Fibroblast of skin of abdomen (primary cell): ENCODE measurements around the gene ARF6. TPM values are rescaled to one million over a fixed set of nuclear protein-coding genes. Genes with fewer than 3 reads are reported as not detected.
A peak's percentile ranks its signal among the peaks of the same experiment; 100 is the strongest.
"Not testable (repeated sequence)": the region's sequence is repeated elsewhere in the genome, so short reads cannot be mapped to it uniquely, and the experiment has no call there.

Source experiments
- DNase-seq: peaks from one replicate; pipeline ENCODE4 v3.0.0-alpha.2; 2013
- polyA plus RNA-seq, 2 experiments: library from polyadenylated mRNA; unstranded; fragments of 120-200 nt; gene quantifications; one replicate each; pipeline ENCODE4 v1.2.1, GENCODE V29; 2013; ENCODE audit not compliant: insufficient read length in 2 of 2

Gene ARF6
- polyA plus RNA-seq (2013, experiment 1 of 2; ENCODE audit: insufficient read length), result 58.7 TPM
- 56.8 TPM for polyA plus RNA-seq (2013, experiment 2 of 2; ENCODE audit: insufficient read length)

DNA sequence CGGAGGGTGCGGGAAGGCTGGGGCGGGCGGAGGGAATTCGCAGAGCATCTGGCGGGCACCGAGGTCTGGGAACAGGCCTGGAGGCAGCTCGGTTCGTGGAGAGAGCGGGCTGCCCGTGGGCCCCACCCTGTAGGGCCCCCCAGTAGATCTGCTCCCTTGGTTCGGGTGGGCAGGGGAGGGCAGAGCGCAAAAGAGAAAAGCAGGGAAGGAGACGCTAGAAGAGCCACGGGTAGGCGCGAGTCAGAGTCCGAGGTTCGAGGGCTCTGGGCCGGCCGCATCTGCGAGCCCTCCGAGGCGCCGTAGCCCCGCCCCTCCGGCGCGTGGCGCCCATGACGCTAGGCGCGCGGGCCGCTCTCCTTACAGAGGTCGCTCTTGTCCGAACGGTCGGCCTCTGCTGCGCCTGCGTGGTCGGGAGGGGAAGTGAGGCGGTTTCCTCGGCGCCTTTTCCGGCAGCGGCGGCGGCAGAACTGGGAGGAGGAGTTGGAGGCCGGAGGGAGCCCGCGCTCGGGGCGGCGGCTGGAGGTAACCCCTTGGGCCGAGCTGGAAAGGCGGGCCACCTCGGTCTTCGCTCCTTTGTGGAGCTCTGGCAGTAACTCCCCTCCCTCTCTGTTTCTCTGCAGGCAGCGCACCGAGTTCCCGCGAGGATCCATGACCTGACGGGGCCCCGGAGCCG, at the start of gene ARF6:
TSS of gene ARF6 (plus strand) at position 447 of the 673 bp plus-strand sequence. CDS start 655 bp downstream, outside the sequence.
- peak; percentile 98 for DNase-seq

DNA sequence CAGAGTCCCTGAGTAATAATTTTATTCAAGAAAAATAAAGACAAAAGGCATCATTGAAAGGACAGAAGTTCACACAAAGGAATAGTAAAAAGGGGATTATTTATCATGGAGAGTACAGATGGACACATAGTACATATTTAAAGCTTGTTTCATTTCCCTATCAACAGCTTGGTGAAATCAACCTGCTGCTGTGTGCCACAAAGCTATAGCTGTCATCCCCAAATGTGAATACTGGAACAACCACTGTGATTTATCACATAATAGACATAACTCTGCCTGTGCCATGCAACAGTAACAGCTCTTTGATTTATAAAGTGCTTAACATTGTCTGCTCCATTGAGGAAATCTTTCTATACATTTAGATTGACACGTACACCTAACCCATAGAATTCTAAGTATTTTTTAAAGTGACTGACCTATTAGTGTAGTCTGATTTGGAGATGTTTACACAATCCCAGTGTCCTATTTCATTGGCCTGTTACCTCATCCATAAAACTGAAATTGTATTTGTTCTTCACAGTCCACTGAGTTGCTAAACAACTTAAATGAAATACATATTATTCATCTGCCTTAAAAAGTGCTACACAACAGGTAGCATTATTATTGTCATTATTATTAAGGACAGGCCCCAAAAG, 43.6 kb upstream of the ARF6 start:
- DNase-seq, result no peak

DNA sequence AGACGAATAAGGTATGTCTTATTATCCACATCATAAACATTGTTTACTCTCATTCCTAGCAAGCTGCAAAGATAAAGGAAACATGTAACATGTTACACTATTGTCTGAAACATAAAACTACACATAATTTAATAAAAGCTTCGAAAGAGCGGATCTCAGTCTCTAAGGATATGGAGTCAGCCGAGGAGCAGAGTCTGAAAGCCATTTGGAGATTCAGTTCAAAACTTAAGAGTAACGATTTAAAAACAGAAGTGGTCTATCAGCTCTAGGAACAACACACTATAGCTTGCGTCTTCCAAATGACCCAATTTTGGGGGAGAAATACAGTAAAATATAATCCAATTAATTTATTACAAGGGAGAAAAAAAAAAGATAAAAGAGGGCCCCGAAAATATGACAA, 41.1 kb upstream of the ARF6 start:
- DNase-seq, result no peak

DNA sequence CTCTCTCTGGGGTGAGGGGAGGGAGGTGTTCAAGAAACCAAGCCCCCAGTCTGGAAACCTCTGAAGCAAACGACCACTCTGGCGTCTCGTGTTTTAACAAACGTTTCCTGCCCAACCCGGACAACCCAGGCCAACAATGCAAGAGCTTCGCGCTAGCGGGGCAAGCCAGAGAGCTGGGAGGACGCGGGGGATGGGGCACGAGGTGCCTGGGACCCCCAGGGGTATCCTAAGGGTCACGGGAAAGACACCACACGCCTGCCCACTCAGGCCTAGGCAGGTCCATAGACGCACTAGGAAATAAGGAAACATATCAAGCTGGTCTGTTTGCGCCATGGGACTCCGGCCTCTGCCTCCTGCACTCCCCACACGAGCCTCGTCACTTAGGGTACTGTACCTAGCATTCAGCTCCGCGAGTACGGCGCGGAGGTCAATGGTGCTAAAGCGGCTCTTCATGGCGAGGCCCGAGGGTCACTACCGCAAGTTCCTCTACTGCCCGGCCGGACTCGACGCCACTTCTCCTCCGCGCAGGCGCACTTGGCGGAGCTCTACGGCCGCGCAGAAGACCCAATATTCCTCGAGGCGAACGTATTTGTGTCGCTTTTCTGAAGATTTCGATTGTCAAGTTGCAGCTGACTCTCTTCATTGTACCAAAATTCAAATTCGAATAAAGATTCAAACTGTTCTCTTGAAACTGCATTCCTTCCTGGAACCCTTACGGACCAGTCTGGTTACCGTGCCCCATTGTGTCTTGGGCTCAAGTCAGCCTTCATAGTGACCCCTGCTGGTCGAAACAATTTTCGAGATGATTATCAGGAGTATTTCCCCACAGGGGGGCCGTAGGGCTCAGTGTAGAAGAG, 40.4 kb upstream of the ARF6 start, which contains the start of gene NEMF:
TSS of gene NEMF (minus strand) at position 488 of the 857 bp plus-strand sequence. CDS start at position 453, 35 bp downstream.
- DNase-seq, result peak; percentile 87

DNA sequence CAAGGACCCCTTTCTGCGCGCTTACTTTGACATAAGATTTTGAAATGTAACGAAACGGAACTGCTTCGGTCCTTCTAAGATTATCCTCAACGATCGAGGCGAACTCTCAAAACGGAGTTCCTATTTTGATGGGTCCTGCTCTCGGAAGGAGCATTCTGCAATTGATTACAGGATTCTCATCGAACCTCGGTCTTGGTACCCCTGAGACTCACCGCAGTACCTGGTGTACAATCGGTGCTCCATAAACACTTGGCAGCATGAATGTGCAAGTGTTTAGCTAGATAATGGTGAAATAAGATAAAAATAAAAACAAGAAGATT, 39.8 kb upstream of the ARF6 start:
- DNase-seq, result no peak

DNA sequence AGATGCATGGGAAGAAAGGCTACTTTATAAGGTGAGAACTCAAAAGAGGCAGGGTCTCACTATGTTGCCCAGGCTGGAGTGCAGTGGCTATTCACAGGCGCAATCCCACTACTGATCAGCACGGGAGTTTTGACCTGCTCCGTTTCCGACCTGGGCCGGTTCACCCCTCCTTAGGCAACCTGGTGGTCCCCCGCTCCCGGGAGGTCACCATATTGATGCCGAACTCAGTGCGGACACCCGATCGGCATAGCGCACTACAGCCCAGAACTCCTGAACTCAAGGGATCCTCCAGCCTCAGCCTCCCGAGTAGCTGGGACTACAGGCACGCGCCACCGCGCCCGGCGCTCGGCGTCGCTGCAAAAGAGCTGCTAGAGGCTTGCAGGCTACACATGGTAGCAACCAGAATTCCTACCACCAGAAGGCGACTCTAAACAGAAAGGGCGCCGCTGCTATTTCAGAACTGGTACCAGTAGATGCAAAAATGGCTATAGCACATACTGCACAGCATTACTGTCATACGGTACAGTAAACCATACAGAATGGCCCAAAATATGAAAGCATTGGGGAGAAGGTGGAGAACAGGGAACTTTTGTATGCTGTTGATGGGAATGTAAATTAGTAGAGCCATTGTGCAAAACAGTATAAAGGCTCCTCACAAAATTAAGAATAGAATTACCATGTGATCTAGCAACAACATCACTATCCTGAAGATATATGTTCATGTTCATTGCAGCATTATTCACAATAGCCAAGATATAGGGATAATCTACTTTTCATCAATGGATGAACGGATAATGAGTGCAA, 39.1 kb upstream of the ARF6 start:
- DNase-seq, result peak; percentile 82

DNA sequence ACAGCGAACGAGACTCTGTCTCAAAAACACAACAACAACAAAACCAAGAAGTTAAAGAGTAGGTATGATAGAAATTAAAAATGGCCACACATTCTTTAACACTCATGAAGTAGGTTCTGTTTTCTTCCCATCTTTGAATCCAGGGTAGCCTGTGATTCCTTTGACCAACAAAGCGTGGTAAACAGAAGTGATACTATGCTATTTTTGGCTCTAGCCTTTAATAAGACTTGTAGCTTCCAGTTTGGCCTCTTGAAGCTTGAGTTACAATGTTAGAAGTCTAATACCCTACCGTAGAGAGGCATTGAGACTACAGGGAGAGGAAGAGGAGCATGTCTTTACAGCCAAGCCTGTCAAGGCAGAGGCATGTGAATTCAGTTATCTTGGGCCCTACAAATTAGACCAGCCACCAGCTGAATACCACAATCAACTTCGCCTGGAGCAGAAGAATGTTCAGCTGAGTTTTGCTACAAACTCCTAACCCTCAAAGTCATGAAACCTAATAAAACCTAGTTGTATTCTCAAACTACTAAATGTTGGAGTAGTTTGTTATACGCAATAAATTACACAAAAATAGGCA, 35.4 kb upstream of the ARF6 start:
- DNase-seq, result no peak

DNA sequence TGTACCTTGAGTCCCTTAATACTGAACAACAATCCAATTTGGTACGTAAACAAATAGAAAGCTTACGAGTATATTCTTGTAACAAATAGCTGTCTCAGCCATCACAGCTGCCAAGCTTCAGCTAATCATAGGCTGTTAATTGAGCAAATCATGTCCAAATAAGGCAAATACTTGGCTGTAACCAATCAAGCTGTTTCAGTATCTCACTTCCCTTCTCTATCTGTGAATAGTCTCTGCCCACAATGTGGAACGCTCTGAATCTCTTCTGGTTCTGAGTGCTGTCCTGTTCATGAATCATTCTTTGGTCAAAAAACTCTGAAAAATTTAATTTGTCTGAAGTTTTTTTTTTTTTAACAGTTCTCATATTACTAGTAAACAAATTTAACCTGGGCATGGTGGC, 34.5 kb upstream of the ARF6 start:
- no peak for DNase-seq

DNA sequence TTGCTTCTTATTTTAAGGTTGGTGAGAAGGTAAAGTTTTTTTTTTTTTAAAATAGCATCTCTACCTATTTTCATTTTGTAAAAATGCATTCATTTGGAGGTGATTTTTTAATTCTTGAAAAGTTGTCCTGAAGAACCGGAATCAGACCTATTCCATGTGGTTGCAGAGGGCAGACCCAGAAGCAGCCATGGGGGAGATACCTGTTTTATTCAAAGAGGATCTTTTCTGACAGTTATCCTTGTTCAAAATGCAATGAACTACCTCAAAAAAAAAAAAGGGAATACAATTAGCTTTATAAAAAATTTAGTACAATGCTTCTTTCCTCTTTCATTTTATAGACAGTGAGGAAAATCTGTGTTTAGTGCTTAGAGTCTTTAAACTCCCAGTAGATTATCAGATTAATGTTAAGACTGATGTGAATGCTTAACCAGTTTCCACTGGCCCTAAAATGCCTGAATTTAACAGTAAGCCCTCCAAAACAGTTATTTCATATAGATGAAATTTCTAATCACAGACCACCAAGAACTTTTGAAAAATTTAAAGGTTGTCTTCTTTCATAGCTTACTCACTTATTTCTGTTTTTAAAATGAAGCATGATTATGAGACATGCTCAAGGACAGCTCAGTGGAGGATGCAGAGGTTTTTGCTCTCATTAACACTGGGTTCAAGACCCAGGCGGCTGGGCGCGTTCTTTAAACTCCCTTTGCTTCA, 31.7 kb upstream of the ARF6 start:
- no peak for DNase-seq

DNA sequence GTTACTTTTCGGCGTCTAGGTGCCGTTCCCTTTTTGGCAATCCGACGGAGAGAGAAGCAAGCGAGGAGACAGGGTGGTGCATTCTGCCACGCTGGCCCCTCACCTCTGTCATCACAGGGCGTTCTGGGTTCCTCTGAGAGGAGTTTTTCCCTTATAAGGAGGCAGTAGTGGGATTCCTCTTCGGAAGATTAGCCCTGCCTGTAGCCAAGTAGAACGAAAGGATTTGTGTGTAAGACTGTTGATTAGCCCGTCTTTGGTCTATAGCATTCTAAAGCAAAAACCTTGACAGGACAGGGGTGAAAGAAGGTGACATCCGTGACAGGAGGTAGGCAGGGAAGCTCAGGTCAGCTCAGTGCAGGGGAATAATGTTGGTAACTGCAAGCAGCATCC, 31.2 kb upstream of the ARF6 start:
- DNase-seq, result peak; percentile 96

DNA sequence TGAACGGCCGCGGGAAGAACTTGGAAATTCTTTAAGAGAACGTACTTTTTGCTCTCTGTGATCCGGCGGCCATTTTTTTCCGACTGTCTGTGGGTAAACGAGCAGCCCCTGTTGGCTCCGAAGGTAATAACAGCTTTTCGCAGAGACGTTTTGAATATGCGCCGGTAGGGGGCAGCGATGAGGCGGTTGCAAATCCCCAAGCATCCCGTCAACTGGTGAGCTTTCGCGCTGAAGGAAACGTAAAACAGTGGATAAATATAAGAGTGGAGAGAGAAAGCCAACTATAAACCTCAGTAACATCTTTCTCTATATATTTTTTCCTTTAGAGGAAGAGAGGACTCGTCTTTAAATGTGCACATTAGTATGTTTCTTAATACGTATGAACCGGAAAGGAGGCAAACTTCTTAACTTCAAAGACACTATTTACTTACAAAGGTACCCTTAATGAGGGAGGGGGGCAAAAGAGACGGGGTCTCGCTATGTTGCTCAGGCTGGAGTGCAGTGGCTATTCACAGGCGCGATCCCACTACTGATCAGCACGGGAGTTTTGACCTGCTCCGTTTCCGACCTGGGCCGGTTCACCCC, 30.7 kb upstream of the ARF6 start:
- peak; percentile 88 for DNase-seq

DNA sequence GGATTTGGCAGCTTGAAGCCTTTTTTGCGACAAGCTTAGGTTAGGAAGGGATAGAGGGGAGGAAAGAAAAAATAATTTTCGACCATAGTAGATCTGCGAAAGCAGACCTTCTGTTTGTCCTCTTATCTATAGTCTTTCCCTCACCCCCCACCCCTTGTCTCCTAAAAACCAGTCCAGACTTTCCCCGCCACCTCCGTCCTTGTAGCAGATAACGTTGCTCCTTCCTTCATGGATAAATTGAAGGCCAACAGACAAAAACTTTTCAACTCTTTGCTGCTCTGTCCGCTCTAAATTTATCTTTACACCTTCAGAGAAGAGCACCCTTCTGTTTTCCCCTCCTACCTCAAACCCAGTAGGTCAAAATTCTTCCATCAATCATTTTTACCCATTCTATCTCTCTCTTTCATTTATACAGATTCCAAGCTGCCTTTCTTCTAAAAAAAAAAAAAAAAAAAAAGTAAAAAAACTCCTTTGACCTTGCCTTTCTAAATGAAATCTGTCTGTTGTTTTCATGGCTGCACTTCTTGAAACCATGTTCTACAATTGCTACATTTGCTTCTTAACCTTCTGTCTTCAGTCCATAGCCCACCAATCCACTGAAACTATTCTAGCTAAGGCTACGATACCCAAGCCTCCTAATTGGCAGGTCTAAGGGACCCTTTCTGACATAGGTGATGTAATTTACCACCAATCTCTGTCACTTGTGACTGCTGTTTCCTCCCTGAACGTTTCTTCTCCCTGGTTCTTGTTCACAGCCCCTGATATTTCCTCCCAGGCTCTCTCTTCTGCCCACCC, 29.2 kb upstream of the ARF6 start:
- DNase-seq, result no peak

DNA sequence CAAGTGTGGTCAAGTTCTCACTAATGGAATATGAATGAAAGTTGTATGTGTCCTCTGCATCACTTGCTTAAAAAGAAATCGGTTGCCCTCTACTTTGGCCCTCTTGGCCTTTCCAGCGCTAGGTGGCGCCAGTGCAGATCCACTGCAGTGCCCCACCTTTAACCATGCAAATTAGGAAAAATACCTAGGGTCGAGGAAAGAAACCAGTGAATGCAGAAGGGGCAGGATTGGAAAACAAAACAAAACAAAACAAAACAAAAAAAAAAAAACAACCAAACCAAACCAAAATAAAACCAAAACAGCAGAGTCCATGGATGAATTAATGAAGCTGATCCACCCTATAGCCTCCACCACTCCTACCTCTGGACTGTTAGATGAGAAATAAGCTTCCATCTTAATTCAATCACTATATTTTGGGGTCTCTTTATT, 27.4 kb upstream of the ARF6 start:
- peak; percentile 56 for DNase-seq

DNA sequence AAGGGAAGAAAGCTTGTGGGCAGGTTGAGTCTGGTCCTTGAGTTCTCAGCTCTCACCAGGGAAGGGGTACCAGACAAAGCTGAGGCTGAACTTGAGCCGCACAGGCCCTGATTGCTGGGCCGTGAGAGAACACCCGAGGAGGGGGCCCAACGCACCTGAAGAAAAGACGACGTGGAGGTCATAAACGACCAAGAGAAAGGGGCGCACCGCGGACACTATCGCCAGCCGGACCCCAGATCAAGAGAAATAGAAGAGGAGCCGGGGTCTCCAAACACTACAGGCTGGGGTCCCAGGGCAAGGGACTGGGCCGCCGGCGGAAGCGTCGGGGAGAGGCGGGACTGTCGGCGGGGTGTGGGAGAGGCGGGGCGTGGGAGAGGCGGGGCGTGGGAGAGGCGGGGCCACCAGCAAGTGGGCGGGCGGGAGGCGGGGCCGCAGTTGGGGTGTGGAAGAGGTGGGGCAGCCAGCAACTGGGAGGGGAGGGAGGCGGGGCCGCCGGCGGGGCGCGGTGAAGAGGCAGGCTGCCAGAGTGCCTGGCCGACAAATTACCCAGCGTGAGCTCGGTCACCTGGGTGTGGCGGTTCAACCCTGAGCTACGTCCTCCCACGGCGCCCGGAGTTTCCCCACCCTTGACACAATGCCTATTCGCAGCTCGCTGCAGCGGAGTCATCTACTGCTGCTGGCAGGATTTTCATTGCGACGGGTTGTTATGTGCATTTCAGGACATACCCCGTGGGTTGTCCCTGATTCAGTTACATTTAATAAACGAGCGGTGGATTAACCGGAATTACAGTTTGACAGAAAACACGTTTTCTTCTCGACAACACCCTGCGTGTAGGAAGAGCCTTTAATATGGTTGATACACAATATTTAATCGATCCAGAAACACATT, 24.8 kb upstream of the ARF6 start:
- DNase-seq, result peak; percentile 92

DNA sequence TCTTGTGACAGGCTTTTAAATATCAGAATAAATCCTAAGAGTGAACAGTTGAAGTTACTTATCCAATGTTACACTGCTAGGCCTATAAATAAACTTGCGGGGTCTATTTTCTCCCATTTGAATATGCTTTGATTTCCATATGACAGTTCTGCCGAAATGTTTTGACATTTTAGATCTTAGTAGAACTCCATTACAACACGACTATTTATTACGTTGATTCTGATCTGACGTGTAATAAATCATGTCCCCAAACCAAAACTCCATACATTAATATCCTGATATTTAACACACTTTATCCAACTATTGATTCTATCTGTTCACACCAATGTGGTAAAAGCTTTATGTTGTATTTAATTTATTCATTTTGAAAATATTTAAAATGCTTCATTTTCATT, 24.2 kb upstream of the ARF6 start:
- no peak for DNase-seq

DNA sequence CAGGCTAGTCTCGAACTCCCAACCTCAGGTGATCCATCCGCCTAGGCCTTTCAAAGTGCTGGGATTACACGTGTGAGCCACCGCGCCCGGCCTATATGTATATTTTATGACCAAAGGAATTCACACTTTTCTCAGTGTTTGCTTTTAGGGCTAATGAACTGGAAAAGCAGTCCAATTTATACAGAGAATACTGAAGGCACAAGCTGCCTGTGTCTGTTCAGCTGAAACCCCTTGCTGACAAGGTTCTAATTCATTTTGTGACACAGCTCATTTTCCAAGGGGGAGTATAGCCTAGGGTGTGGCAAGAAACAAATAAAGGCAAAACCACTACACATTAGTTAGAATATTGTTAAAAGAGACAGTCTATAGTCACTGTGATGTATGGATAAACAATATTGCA, 22.0 kb upstream of the ARF6 start:
- DNase-seq, result no peak

DNA sequence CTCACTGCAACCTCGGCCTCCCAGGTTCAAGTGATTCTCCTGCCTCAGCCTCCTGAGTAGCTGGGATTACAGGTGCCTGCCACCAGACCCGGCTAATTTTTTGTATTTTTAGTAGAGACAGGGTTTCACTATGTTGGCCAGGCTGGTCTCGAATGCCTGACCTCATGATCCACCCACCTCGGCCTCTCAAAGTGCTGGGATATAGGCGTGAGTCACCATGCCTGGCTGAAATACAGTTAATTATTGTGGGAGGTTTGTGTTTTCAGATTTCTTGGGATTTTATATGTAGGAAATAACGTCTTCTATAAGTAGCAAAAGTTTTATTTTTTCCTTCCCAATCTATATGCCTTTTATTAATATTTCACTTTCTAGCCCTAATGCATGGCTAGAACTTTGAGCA, 19.3 kb upstream of the ARF6 start:
- DNase-seq, result not testable (repeated sequence)

DNA sequence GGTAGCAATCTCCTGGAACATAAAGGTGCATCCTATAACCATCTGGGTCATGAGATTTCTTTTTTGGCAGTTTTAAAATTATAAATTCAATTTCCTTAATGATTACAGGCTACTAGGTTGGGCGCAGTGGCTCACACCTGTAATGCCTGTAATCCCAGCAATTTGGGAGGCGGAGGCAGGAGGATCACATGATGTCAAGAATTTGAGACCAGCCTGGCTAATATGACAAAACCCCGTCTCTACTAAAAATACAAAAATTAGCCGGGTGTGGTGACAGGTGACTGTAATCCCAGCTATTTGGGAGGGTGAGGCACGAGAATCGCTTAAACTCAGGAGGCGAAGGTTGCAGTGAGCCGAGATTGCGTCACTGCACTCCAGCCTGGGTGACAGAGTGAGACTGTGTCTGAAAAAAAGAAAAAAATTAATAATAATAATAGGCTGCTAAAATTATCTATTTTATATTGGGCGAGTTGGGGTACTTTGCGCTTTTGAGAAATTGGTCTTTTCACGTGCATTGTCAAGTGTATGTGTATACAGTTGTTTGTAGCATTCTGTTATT, 17.2 kb upstream of the ARF6 start:
- DNase-seq, result no peak
